ENCODE data around the gene SLC1A3.

The SLC1A3 gene

DNA sequence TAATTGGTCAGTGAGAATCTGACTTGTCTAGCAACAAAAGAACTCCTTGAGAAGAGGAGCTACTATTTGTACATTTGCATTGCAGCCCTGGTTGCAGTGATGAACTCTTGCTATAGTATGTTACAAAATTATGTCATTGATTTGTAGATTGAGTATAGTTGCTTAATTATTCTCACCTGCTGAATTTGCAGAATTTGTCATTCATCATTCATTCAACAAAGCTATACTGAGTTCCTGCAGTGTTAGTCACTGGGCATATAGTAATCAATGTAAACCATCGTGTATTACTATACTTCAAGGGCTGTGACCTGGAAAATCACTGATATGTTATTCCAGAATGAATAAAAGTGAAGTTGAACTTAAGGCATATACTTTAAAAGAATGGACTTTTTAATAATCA is 50.1 kb downstream of the SLC1A3 start:
- no peak for TF ChIP-seq HDGF (IDR thresholded peaks at IDR 0.05; ENCODE audit: borderline replicate concordance)
- no peak for TF ChIP-seq ARNT (IDR thresholded peaks at IDR 0.05)
- no peak for TF ChIP-seq L3MBTL2 (conservative IDR thresholded peaks at IDR 0.05)
- TF ChIP-seq TARDBP (IDR thresholded peaks at IDR 0.05), result no peak
- no peak for TF ChIP-seq ELF4 (IDR thresholded peaks at IDR 0.05)
- TF ChIP-seq LEF1 (IDR thresholded peaks at IDR 0.05; ENCODE audit: borderline replicate concordance), result no peak
- no peak for TF ChIP-seq SP1 (IDR thresholded peaks at IDR 0.05)
- no peak for TF ChIP-seq FOXK2 (IDR thresholded peaks at IDR 0.05)
- no peak for TF ChIP-seq BHLHE40 (IDR thresholded peaks at IDR 0.05; ENCODE audit: borderline replicate concordance)
- no peak for TF ChIP-seq FOXM1 (IDR thresholded peaks at IDR 0.05; ENCODE audit: borderline replicate concordance)
- no peak for TF ChIP-seq CTBP1 (IDR thresholded peaks at IDR 0.05; ENCODE audit: borderline replicate concordance)
- TF ChIP-seq, protein P1, sequence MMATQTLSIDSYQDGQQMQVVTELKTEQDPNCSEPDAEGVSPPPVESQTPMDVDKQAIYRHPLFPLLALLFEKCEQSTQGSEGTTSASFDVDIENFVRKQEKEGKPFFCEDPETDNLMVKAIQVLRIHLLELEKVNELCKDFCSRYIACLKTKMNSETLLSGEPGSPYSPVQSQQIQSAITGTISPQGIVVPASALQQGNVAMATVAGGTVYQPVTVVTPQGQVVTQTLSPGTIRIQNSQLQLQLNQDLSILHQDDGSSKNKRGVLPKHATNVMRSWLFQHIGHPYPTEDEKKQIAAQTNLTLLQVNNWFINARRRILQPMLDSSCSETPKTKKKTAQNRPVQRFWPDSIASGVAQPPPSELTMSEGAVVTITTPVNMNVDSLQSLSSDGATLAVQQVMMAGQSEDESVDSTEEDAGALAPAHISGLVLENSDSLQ (IDR thresholded peaks at IDR 0.05), result no peak
- TF ChIP-seq ZNF384 (IDR thresholded peaks at IDR 0.05), result no peak
- TF ChIP-seq SUZ12 (IDR thresholded peaks at IDR 0.05), result no peak
- TF ChIP-seq FOXA1 (IDR thresholded peaks at IDR 0.05), result no peak
- no peak for TF ChIP-seq NFRKB (IDR thresholded peaks at IDR 0.05)
- ChIA-PET CTCF (no interaction called here), POLR2A (interaction anchor here (2.0 kb wide), 1 partner anchor 8 kb away, joined by 5 read pairs; no protein-coding TSS in a partner anchor)
- no peak for DNase-seq (ENCODE audit: extremely low spot score)

DNA sequence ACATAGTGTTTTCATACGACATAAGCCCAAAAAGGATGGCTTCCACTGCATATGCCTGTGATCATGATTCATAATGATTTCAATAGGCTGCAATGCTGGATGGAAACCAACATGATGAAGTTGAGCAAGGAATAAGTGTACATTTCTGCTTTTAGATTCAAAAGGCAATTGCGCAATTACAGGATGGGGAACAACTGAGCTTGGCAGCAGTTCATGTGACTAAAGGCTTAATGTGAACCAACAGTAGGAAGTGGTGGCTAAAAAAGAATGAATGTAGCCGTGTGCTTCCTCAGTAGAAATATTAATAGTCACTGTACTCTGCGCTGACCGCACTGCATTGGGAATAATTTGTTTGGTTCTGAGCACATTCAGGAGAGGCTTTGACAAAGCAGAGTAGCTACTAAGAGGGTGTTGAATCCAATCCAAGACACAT is 51.2 kb downstream of the SLC1A3 start:
- POLR2A ChIA-PET, result no interaction called here
- TF ChIP-seq NFRKB (IDR thresholded peaks at IDR 0.05) (no peak), SUZ12 (IDR thresholded peaks at IDR 0.05) (no peak), TARDBP (IDR thresholded peaks at IDR 0.05) (no peak), SP1 (IDR thresholded peaks at IDR 0.05) (no peak), ARNT (IDR thresholded peaks at IDR 0.05) (no peak), FOXK2 (IDR thresholded peaks at IDR 0.05) (no peak), BHLHE40 (IDR thresholded peaks at IDR 0.05; ENCODE audit: borderline replicate concordance) (no peak), HDGF (IDR thresholded peaks at IDR 0.05; ENCODE audit: borderline replicate concordance) (no peak), FOXM1 (IDR thresholded peaks at IDR 0.05; ENCODE audit: borderline replicate concordance) (no peak), ELF4 (IDR thresholded peaks at IDR 0.05) (no peak), L3MBTL2 (conservative IDR thresholded peaks at IDR 0.05) (no peak), ZNF384 (IDR thresholded peaks at IDR 0.05) (no peak), LEF1 (IDR thresholded peaks at IDR 0.05; ENCODE audit: borderline replicate concordance) (no peak), CTBP1 (IDR thresholded peaks at IDR 0.05; ENCODE audit: borderline replicate concordance) (no peak), FOXA1 (IDR thresholded peaks at IDR 0.05) (no peak)
- TF ChIP-seq, protein P1 (IDR thresholded peaks at IDR 0.05), result no peak
- DNase-seq (ENCODE audit: extremely low spot score), result no peak
- CTCF ChIA-PET, result no interaction called here

DNA sequence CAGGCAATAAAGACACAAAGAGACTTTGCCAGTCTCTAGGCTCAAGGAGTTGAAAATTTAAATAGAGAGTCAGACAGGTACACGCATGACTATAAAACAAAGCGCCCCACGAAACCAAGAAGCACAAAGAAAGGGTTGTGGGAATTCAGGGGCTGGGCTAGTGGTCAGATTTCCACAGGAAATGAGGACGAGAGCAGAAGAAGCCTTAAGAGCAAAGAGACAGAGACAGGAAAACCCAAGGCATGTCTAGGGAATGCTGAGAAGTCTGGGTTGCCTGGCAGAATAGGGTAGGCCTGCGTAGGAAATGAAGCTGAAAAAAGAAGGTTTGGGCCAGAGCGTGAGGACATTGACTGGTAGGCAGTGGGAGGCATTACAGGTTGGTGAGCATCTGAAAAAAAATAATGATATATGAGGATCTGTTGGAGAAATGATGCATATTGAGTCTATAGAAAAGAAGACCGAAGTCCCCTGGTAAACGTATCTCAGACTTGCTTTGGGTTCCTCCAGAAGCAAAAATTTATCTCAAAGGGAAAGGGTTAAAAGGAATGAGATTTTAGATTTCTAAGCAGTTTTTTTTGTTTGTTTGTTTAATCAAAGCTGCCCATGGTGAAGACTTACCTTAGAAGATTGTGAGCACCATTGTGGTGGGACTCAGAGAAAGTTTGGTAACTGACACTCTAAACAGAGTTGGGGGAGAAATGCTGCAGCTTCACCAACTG is 51.8 kb downstream of the SLC1A3 start:
- CTCF ChIA-PET, result no interaction called here
- POLR2A ChIA-PET, result no interaction called here
- TF ChIP-seq NFRKB (IDR thresholded peaks at IDR 0.05), result no peak
- TF ChIP-seq, protein P1 (IDR thresholded peaks at IDR 0.05), result no peak
- TF ChIP-seq ZNF384 (IDR thresholded peaks at IDR 0.05), result no peak
- no peak for TF ChIP-seq FOXK2 (IDR thresholded peaks at IDR 0.05)
- TF ChIP-seq ARNT (IDR thresholded peaks at IDR 0.05), result no peak
- TF ChIP-seq SUZ12 (IDR thresholded peaks at IDR 0.05), result no peak
- no peak for TF ChIP-seq ELF4 (IDR thresholded peaks at IDR 0.05)
- no peak for TF ChIP-seq TARDBP (IDR thresholded peaks at IDR 0.05)
- no peak for DNase-seq (ENCODE audit: extremely low spot score)

DNA sequence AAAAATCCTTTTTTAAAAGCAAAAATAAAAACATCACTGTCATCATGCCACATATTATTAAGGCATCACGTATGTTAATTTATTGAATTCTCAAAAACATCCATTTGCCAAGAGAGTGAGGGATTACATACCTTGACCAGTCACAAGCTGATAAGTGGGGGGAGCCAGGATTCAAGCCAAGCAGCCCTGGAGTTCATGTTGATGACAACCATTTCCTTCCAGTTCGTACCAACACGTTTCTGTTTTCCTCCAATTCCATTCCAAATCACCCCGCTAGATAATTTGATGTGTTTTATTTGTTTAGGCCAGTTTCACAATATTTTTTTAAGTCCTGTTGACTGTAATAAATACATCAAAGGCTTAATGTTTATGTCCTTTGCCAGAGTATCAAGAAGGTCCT is 53.0 kb downstream of the SLC1A3 start:
- no peak for DNase-seq (ENCODE audit: extremely low spot score)
- TF ChIP-seq CTBP1 (IDR thresholded peaks at IDR 0.05; ENCODE audit: borderline replicate concordance), result no peak
- no peak for TF ChIP-seq ARNT (IDR thresholded peaks at IDR 0.05)
- CTCF ChIA-PET, result no interaction called here
- POLR2A ChIA-PET, result no interaction called here

DNA sequence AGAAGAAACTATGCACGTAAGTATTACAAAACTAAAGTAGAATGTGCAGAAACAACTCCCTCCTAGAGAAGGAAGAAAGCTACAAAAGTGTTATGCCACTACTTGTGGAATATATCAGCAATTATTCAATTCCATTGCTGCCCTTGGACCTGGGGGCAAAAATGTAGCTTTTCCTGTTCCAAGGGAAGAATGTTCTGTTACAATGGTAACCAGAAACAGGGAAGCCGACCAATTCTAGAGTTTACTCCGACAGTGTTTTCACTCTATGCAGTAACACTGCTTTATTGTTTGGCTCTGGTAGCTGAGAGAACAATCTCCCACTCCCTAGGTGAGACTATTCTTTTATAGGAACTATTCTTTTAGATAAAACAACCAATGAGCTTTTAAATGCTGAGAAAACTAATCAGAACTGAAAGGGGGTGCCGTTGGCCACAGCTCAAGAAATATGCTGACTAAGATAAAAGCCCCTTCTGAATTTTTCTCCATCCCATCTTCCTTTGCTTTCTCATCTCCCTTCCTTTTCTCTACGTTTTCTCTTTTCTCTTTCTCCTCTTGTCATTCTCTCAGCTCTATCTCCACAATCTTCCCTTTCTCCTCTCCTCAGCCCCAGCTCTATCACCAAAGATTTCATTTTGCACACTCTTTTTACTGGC is 54.1 kb downstream of the SLC1A3 start:
- no peak for TF ChIP-seq ELF4 (IDR thresholded peaks at IDR 0.05)
- TF ChIP-seq LEF1 (IDR thresholded peaks at IDR 0.05; ENCODE audit: borderline replicate concordance), result no peak
- TF ChIP-seq FOXM1 (IDR thresholded peaks at IDR 0.05; ENCODE audit: borderline replicate concordance), result no peak
- DNase-seq (ENCODE audit: extremely low spot score), result no peak

DNA sequence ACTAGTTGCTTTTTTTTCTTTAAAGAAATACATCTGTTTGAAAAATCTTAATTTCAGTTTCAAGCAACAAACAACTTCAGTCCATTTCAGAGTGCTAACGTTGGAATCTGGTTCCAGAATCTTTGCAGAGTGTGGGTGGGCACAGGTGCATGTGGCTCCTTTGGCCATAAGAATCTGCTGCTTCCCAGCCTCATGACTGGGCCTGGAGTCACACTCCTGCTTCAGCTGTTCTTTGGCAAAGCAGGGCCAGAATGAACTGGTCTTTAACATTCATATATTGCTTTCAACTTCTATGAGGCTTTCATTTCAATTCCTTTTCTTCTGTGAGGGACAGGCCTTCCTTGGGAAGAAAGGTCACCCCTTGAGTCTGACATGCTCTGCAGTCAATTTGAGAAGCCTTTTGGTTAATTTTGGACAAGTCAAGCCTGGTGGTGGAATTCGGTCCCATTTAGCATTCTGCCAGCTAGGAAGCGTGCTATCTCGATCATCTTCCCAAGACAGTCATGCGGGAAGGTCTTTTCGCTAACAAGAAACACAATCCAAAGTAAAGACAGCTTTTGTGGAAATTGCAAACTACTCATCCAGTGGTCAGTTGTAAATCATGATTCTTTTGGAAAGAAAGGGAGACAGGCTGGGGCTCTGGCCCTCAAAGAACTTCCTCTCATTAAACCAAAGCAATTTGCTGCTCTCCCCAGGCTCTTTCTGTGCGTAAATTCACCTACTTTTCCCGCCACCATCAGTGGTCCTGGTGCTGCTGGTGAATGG is 55.2 kb downstream of the SLC1A3 start:
- CTCF ChIA-PET, result no interaction called here
- no peak for TF ChIP-seq SUZ12 (IDR thresholded peaks at IDR 0.05)
- TF ChIP-seq BHLHE40 (IDR thresholded peaks at IDR 0.05; ENCODE audit: borderline replicate concordance), result no peak
- TF ChIP-seq ELF4 (IDR thresholded peaks at IDR 0.05), result no peak
- POLR2A ChIA-PET, result interaction anchor here (1.6 kb wide), 1 partner anchor 28 kb away, joined by 6 read pairs; no protein-coding TSS in a partner anchor
- DNase-seq (ENCODE audit: extremely low spot score), result no peak

More for the DNA sequence above, 54.1 kb downstream of the SLC1A3 start:
- CTCF ChIA-PET, result interaction anchor here (1.0 kb wide), 1 partner anchor 10 kb away, joined by 3 read pairs; no protein-coding TSS in a partner anchor
- POLR2A ChIA-PET, result interaction anchor here (1.6 kb wide), 1 partner anchor 30 kb away, joined by 6 read pairs; no protein-coding TSS in a partner anchor
